RKO (cell line): ENCODE measurements around the gene PEX14.

Source experiments
- DNase-seq: peaks from one replicate; pipeline ENCODE4 v3.0.0-alpha.2; 2016; ENCODE audit warnings: low spot score

PEX14 gene

GRCh38 chr1:10597492-10598388 lies 123.0 kb downstream of the PEX14 start:
- no peak for DNase-seq

- no peak for DNase-seq
These were observed 123.6 kb downstream of the PEX14 start for GRCh38 chr1:10598389-10598702.

- DNase-seq: no peak
These were observed 124.6 kb downstream of the PEX14 start for GRCh38 chr1:10599194-10599861.

GRCh38 chr1:10601342-10602070 lies 126.8 kb downstream of the PEX14 start:
- DNase-seq: no peak

GRCh38 chr1:10602936-10603335 lies 128.2 kb downstream of the PEX14 start:
- no peak for DNase-seq

- no peak for DNase-seq
These were observed 130.2 kb downstream of the PEX14 start for GRCh38 chr1:10604966-10605365.

GRCh38 chr1:10606064-10606463 lies 131.3 kb downstream of the PEX14 start:
- no peak for DNase-seq

GRCh38 chr1:10607228-10607627 lies 132.5 kb downstream of the PEX14 start:
- DNase-seq: no peak

- DNase-seq: no peak
These were observed 133.9 kb downstream of the PEX14 start for GRCh38 chr1:10608690-10609089.

GRCh38 chr1:10610901-10611600 lies 136.3 kb downstream of the PEX14 start:
- no peak for DNase-seq

- no peak for DNase-seq
These were observed 137.8 kb downstream of the PEX14 start for GRCh38 chr1:10612436-10613160.

GRCh38 chr1:10613340-10613739 lies 138.6 kb downstream of the PEX14 start:
- DNase-seq: no peak

- no peak for DNase-seq
These were observed 139.1 kb downstream of the PEX14 start for GRCh38 chr1:10613861-10614260.

- DNase-seq: no peak
These were observed 139.9 kb downstream of the PEX14 start for GRCh38 chr1:10614377-10615225.

- no peak for DNase-seq
These were observed 140.6 kb downstream of the PEX14 start for GRCh38 chr1:10615332-10615731.

GRCh38 chr1:10615932-10616671 lies 141.4 kb downstream of the PEX14 start:
- DNase-seq: no peak

- DNase-seq: no peak
These were observed 141.9 kb downstream of the PEX14 start for GRCh38 chr1:10616696-10617095.

- DNase-seq: no peak
These were observed 142.6 kb downstream of the PEX14 start for GRCh38 chr1:10617318-10617717.

GRCh38 chr1:10617931-10618885 lies 143.5 kb downstream of the PEX14 start:
- no peak for DNase-seq
